H1 (cell line): ENCODE data around the gene TEF. TPM values are rescaled to one million over a fixed set of nuclear protein-coding genes. Genes with fewer than 3 reads are reported as not detected.

Experiments used
- ATF3 ChIP-seq: IDR thresholded peaks from 2 replicates; pipeline ENCODE4 v1.6.1; 2011; ENCODE audit warnings: low read depth, mild to moderate bottlenecking, low read length; ENCODE audit not compliant: insufficient read depth
- CEBPB ChIP-seq: IDR thresholded peaks from 2 replicates; pipeline ENCODE4 v1.6.1; 2012; ENCODE audit warnings: low read depth, low read length
- CHD2 ChIP-seq: IDR thresholded peaks from 2 replicates; pipeline ENCODE4 v1.6.1; 2012; ENCODE audit warnings: low read length, improper control_type of control experiment
- MAFK ChIP-seq: IDR thresholded peaks from 2 replicates; pipeline ENCODE4 v1.6.1; 2012; ENCODE audit warnings: low read depth, mild to moderate bottlenecking, improper control_type of control experiment, low read length
- TCF12 ChIP-seq: IDR thresholded peaks from 2 replicates; pipeline ENCODE4 v1.6.1; 2011; ENCODE audit warnings: low read depth, mild to moderate bottlenecking, low read length
- TEAD4 ChIP-seq: IDR thresholded peaks from 2 replicates; pipeline ENCODE4 v1.6.1; 2012; ENCODE audit warnings: low read depth, low read length, inconsistent platforms, mixed read lengths
- polyA plus RNA-seq, 7 experiments: library from polyadenylated mRNA; depleted of rRNA in 3 of 7; stranded (reverse) in 5 of 7; unstranded in 2 of 7; fragments of >200 nt in 5 of 7; fragments of 200-250 nt in 2 of 7; gene quantifications; 1 replicate in 5 of 7; 2 replicates in 1 of 7; 4 replicates in 1 of 7; pipeline versions ENCODE4 v1.2.1 to v1.2.3, GENCODE V29; 2011 to 2013; ENCODE audit warnings: missing spikeins in 2 of 7, mixed read lengths in 2 of 7
- total RNA-seq: library from RNA; stranded (reverse); fragmentation: NEBNext Ultra II Directional; extraction: Animal tissue kit (Norgen Biotek cat#: 25700); gene quantifications from 2 replicates; pipeline ENCODE4 v1.2.1, GENCODE V29; 2021

Gene TEF
- total and polyA plus RNA-seq, 2 of the 8 experiments (the other 6 are each of a cell fraction or from before 2014, with no cell fraction given) = 7.4 to 9.0 TPM

- TF ChIP-seq TCF12 = no peak
- TF ChIP-seq CEBPB = no peak
- no peak for TF ChIP-seq ATF3
- TF ChIP-seq TEAD4 = no peak
- no peak for TF ChIP-seq MAFK
- no peak for TF ChIP-seq CHD2
These were observed 60.6 kb downstream of the TEF start (continued) for GRCh38 chr22:41442240-41442792.
